Neural crest cell (in vitro differentiated cells): Measurements from ENCODE around the gene FAM110D. TPM values are rescaled to one million over a fixed set of nuclear protein-coding genes. Genes with fewer than 3 reads are reported as not detected.

Experiments
- DNase-seq: peaks from one replicate; pipeline ENCODE4 v3.0.0; 2021; ENCODE audit warnings: low read depth, mixed read lengths, low spot score
- H3K27ac Mint-ChIP-seq: one replicate; pipeline ENCODE4 v1.8.0; 2021; ENCODE audit warnings: mild to moderate bottlenecking, mixed read lengths; ENCODE audit not compliant: unreplicated experiment
- H3K27me3 Mint-ChIP-seq: 2 replicates; pipeline ENCODE4 v1.8.0; 2021; ENCODE audit warnings: low read depth, mild to moderate bottlenecking, mixed read lengths
- H3K36me3 Mint-ChIP-seq: 2 replicates; pipeline ENCODE4 v1.8.0; 2021; ENCODE audit warnings: low read depth, mild to moderate bottlenecking, mixed read lengths
- H3K4me1 Mint-ChIP-seq: 2 replicates; pipeline ENCODE4 v1.8.0; 2021; ENCODE audit warnings: mixed read lengths
- H3K4me3 Mint-ChIP-seq: one replicate; pipeline ENCODE4 v1.8.0; 2021; ENCODE audit warnings: mild to moderate bottlenecking, mixed read lengths
- H3K9me3 Mint-ChIP-seq: 2 replicates; pipeline ENCODE4 v1.8.0; 2021; ENCODE audit warnings: mixed read lengths
- total RNA-seq: library from RNA; stranded (reverse); gene quantifications from 2 replicates; pipeline ENCODE4 v1.2.1, GENCODE V29; 2021
- TF ChIP-seq, protein P1 (sequence below): fragments of 200-600 bp; sonication (generic); conservative IDR thresholded peaks from 2 replicates; pipeline ENCODE4 v1.5.0; 2021; ENCODE audit warnings: antibody characterized with exemption, mild to moderate bottlenecking

The FAM110D gene
- total RNA-seq, 1 donor from 2014 or later: 1.2 TPM

DNA sequence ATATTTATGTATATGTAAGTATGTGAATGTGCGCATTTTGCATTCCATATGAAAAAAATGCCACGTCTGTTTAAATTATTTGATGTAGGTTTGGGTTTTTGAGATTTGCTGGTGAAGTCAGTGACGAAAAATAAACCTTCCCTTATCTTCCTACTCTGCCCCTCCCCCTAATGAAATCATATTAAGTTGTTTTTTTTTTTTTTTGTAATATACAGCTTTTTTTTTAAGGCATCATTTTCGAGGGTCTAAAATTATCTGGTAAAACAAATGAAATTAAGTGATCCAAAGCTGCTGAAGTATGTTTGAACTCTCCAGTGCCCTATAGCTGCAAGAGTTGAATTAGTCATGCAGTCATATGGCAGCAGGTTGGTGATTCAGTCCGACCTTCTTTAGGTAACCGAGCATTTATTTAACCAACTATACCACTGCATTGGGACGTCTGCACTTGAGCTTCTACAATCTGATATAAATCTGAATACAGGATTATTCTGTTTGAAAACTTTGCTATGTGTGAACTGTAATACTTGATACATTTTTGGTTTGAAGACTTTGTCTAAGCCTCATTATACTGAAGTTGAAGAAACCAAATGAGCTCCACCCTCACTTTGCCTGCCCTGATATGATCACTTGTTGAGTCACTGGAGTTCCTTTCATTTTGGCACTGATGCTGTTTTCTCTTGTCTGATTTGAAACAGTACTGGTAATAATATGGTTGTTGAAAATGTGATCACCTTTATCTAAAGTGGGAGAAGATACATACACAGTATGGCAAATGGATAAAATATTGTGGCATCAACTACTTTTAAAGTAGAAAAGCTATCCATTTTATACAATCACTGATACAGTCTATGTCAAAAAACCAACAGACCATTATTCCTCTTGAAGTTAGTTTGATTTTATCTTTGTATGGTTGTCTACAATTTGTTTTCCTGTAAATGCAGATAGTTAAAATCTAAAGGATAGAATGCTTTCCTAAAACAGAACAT lies 35.6 kb upstream of the FAM110D start:
- Mint-ChIP-seq H3K4me3 (no peak overlapping the region), H3K36me3 (no peaks in the 10 kb centered on the region), H3K27me3 (no peaks in the 10 kb centered on the region), H3K9me3 (no peaks in the 10 kb centered on the region), H3K4me1 (no peaks in the 10 kb centered on the region), H3K27ac (no peak overlapping the region)
- no peak for DNase-seq
- TF ChIP-seq, protein P1, sequence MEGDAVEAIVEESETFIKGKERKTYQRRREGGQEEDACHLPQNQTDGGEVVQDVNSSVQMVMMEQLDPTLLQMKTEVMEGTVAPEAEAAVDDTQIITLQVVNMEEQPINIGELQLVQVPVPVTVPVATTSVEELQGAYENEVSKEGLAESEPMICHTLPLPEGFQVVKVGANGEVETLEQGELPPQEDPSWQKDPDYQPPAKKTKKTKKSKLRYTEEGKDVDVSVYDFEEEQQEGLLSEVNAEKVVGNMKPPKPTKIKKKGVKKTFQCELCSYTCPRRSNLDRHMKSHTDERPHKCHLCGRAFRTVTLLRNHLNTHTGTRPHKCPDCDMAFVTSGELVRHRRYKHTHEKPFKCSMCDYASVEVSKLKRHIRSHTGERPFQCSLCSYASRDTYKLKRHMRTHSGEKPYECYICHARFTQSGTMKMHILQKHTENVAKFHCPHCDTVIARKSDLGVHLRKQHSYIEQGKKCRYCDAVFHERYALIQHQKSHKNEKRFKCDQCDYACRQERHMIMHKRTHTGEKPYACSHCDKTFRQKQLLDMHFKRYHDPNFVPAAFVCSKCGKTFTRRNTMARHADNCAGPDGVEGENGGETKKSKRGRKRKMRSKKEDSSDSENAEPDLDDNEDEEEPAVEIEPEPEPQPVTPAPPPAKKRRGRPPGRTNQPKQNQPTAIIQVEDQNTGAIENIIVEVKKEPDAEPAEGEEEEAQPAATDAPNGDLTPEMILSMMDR: no peak

- Mint-ChIP-seq H3K4me1 (peaks cover 4% of the 10 kb centered on the region), H3K27me3 (no peaks in the 10 kb centered on the region), H3K36me3 (no peaks in the 10 kb centered on the region), H3K9me3 (no peaks in the 10 kb centered on the region), H3K4me3 (no peak overlapping the region), H3K27ac (no peak overlapping the region)
- TF ChIP-seq, protein P1: no peak
- no peak for DNase-seq
Measured at GRCh38 chr1:26124418-26125331, 34.2 kb upstream of the FAM110D start.

- TF ChIP-seq, protein P1: no peak
- Mint-ChIP-seq H3K4me1 (peaks cover 4% of the 10 kb centered on the region), H3K9me3 (no peaks in the 10 kb centered on the region), H3K27ac (no peak overlapping the region), H3K4me3 (no peak overlapping the region), H3K27me3 (no peaks in the 10 kb centered on the region), H3K36me3 (no peaks in the 10 kb centered on the region)
- DNase-seq: no peak
Measured at GRCh38 chr1:26125382-26125781, 33.5 kb upstream of the FAM110D start.

DNA sequence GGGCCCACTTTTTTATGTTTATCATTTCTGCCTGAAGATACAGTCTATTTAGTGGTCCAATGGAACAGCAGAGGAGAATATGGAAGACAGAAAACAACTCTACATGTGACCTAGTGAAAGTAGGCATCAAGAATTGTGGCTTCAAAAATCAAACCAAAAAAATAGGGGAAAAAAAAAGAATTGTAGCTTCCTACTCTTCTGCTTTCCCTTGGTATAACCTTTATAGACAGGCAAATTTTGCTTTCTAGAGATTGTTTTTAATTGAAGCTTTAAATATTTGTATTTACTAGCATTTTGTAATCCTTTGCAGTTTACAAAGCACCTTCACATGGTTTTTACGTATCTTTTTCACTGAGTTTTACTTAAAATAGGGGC lies 32.9 kb upstream of the FAM110D start:
- Mint-ChIP-seq H3K9me3 (no peaks in the 10 kb centered on the region), H3K27me3 (no peaks in the 10 kb centered on the region), H3K27ac (no peak overlapping the region), H3K36me3 (no peaks in the 10 kb centered on the region), H3K4me1 (peaks cover 4% of the 10 kb centered on the region), H3K4me3 (no peak overlapping the region)
- no peak for DNase-seq
- TF ChIP-seq, protein P1: no peak

GRCh38 chr1:26126321-26127084 lies 32.4 kb upstream of the FAM110D start:
- TF ChIP-seq, protein P1: no peak
- Mint-ChIP-seq H3K4me1 (peaks cover 4% of the 10 kb centered on the region), H3K36me3 (no peaks in the 10 kb centered on the region), H3K9me3 (no peaks in the 10 kb centered on the region), H3K4me3 (no peak overlapping the region), H3K27me3 (no peaks in the 10 kb centered on the region), H3K27ac (no peak overlapping the region)
- no peak for DNase-seq
